SU-DHL-6 (cell line): Measurements from ENCODE around the gene GNG7.
A peak's percentile ranks its signal among the peaks of the same experiment; 100 is the strongest.

Source experiments
- H2AFZ ChIP-seq: fragments of 200-600 bp; sonication (generic); 2 replicates; pipeline ENCODE4 v1.6.1; 2014; ENCODE audit warnings: low read depth, mild to moderate bottlenecking, moderate library complexity, mixed read lengths, antibody characterized with exemption, low read length; ENCODE audit not compliant: severe bottlenecking
- H3F3A ChIP-seq: fragments of 200-600 bp; shearing (Covaris generic); 2 replicates; pipeline ENCODE4 v1.6.0; 2016; ENCODE audit warnings: antibody characterized with exemption, mild to moderate bottlenecking; ENCODE audit not compliant: insufficient read depth
- H3K27ac ChIP-seq: fragments of 200-600 bp; sonication (generic); 2 replicates; pipeline ENCODE4 v1.5.1; 2016; ENCODE audit warnings: low read depth, mild to moderate bottlenecking, low read length, moderate library complexity, mixed read lengths
- H3K27me3 ChIP-seq: fragments of 200-600 bp; sonication (generic), shearing (Covaris generic); 2 replicates; pipeline ENCODE4 v1.6.0; 2014; ENCODE audit warnings: mild to moderate bottlenecking, low read length
- H3K36me3 ChIP-seq: fragments of 200-600 bp; sonication (generic); 2 replicates; pipeline ENCODE4 v1.6.1; 2014; ENCODE audit warnings: mild to moderate bottlenecking, low read length, mixed read lengths
- H3K4me2 ChIP-seq: fragments of 300-600, 200-600 bp; shearing (Covaris generic), sonication (generic); 2 replicates; pipeline ENCODE4 v1.6.0; 2014; ENCODE audit warnings: low read length, low read depth, mild to moderate bottlenecking; ENCODE audit not compliant: poor library complexity, severe bottlenecking
- H3K4me3 ChIP-seq: fragments of 200-600 bp; sonication (generic); 2 replicates; pipeline ENCODE4 v1.5.1; 2014; ENCODE audit warnings: antibody characterized with exemption, low read length, mild to moderate bottlenecking, mixed read lengths; ENCODE audit not compliant: insufficient read depth, poor library complexity, severe bottlenecking
- H3K79me2 ChIP-seq: fragments of 200-600 bp; sonication (generic); 2 replicates; pipeline ENCODE4 v1.6.1; 2014; ENCODE audit warnings: mild to moderate bottlenecking, low read length, moderate library complexity; ENCODE audit not compliant: insufficient read depth
- H3K9ac ChIP-seq: fragments of 200-600 bp; sonication (generic); 2 replicates; pipeline ENCODE4 v1.7.0; 2014; ENCODE audit warnings: mild to moderate bottlenecking, low read length
- H3K9me2 ChIP-seq: fragments of 200-600 bp; sonication (generic); replicated peaks from 2 replicates; pipeline ENCODE4 v1.6.1; 2014; ENCODE audit warnings: low read length; ENCODE audit not compliant: insufficient read depth
- H3K9me3 ChIP-seq: fragments of 200-600 bp; sonication (generic); 2 replicates; pipeline ENCODE4 v1.6.1; 2014; ENCODE audit warnings: low read length, mixed read lengths; ENCODE audit not compliant: insufficient read depth
- H4K20me1 ChIP-seq: fragments of 200-600 bp; sonication (generic); 2 replicates; pipeline ENCODE4 v1.6.1; 2014; ENCODE audit warnings: low read depth, mild to moderate bottlenecking, antibody characterized with exemption, low read length, moderate library complexity, mixed read lengths
- CTCF ChIP-seq: fragments of 200-600 bp; sonication (generic); IDR thresholded peaks from one replicate; pipeline ENCODE4 v1.5.1; 2017; ENCODE audit warnings: antibody characterized with exemption, mild to moderate bottlenecking, low read length, moderate library complexity; ENCODE audit not compliant: insufficient read depth, poor library complexity, severe bottlenecking
- EZH2phosphoT487 ChIP-seq: fragments of 200-600 bp; sonication (generic), shearing (Covaris generic); conservative IDR thresholded peaks from 2 replicates; pipeline ENCODE4 v1.6.1; 2018; ENCODE audit warnings: mild to moderate bottlenecking, antibody characterized with exemption, low read length, moderate library complexity, mixed read lengths

The GNG7 gene

GRCh38 chr19:2711172-2711874, 8.8 kb upstream of the GNG7 start:
- Histone ChIP-seq H3K9ac (no peak overlapping the region), H3K4me3 (no peak overlapping the region), H3K4me2 (peak overlapping the region; percentile 46)

GRCh38 chr19:2706251-2706650, 3.8 kb upstream of the GNG7 start:
- TF ChIP-seq EZH2phosphoT487 (no peak), CTCF (no peak)
- peaks cover 10% of the 10 kb centered on the region; the same call in 1 of the 2 replicates for H3F3A ChIP-seq
- no peaks in the 10 kb centered on the region for H3K79me2 ChIP-seq
- no peak overlapping the region for H3K4me3 ChIP-seq
- H3K27me3 ChIP-seq = no peaks in the 10 kb centered on the region
- H3K36me3 ChIP-seq = no peaks in the 10 kb centered on the region
- no peaks in the 10 kb centered on the region for H3K9me2 ChIP-seq
- H2AFZ ChIP-seq = no peak overlapping the region
- no peaks in the 10 kb centered on the region for H3K9me3 ChIP-seq
- H4K20me1 ChIP-seq = no peaks in the 10 kb centered on the region
- no peak overlapping the region for H3K27ac ChIP-seq
- H3K9ac ChIP-seq = no peak overlapping the region
- H3K4me2 ChIP-seq = no peak overlapping the region

More at GRCh38 chr19:2711172-2711874, 8.8 kb upstream of the GNG7 start:
- no peak overlapping the region for H2AFZ ChIP-seq
- H3K79me2 ChIP-seq = no peaks in the 10 kb centered on the region
- H3K27me3 ChIP-seq = no peaks in the 10 kb centered on the region
- TF ChIP-seq EZH2phosphoT487 (no peak), CTCF (no peak)
- peaks cover 7% of the 10 kb centered on the region; the same call in 1 of the 2 replicates for H3F3A ChIP-seq
- H3K27ac ChIP-seq = peak overlapping the region; percentile 64
- H4K20me1 ChIP-seq = no peaks in the 10 kb centered on the region
- H3K9me2 ChIP-seq = no peaks in the 10 kb centered on the region
- no peaks in the 10 kb centered on the region for H3K36me3 ChIP-seq
- peaks cover 5% of the 10 kb centered on the region; the same call in 1 of the 2 replicates for H3K9me3 ChIP-seq

- no peaks in the 10 kb centered on the region for H4K20me1 ChIP-seq
- no peaks in the 10 kb centered on the region for H3K9me3 ChIP-seq
- no peaks in the 10 kb centered on the region for H3K79me2 ChIP-seq
- no peak overlapping the region for H3K27ac ChIP-seq
- H3K27me3 ChIP-seq = no peaks in the 10 kb centered on the region
- TF ChIP-seq EZH2phosphoT487 (no peak), CTCF (no peak)
- H3K4me3 ChIP-seq = no peak overlapping the region
- no peaks in the 10 kb centered on the region for H3K9me2 ChIP-seq
- H3F3A ChIP-seq = peaks cover 23% of the 10 kb centered on the region
- no peaks in the 10 kb centered on the region for H3K36me3 ChIP-seq
- no peak overlapping the region for H2AFZ ChIP-seq
- no peak overlapping the region for H3K4me2 ChIP-seq
- H3K9ac ChIP-seq = no peak overlapping the region
Measured at GRCh38 chr19:2703691-2704216, 1.3 kb upstream of the GNG7 start.
